SK-N-SH (cell line): ENCODE data around the gene STXBP6.

ENCODE experiments used
- CTCF ChIP-seq: fragments of 200-600 bp; sonication (generic); IDR thresholded peaks from 2 replicates; pipeline ENCODE4 v1.6.1; 2017; ENCODE audit warnings: antibody characterized with exemption, mild to moderate bottlenecking, moderate library complexity
- EP300 ChIP-seq, 2 experiments: IDR thresholded peaks; 2 replicates each; pipeline versions ENCODE4 v1.4.0 to v1.6.1; 2012; ENCODE audit warnings: borderline replicate concordance in 1 of 2, low read depth in 1 of 2, low read length in 1 of 2
- EZH2phosphoT487 ChIP-seq: fragments of 200-600 bp; sonication (generic); IDR thresholded peaks from 2 replicates; pipeline ENCODE4 v1.6.1; 2017; ENCODE audit warnings: low read depth, mixed run types, mild to moderate bottlenecking, antibody characterized with exemption, moderate library complexity, borderline replicate concordance
- GABPA ChIP-seq: IDR thresholded peaks from 2 replicates; pipeline ENCODE4 v1.4.0; 2012; ENCODE audit warnings: low read depth, mild to moderate bottlenecking
- JUND ChIP-seq: IDR thresholded peaks from 2 replicates; pipeline ENCODE4 v1.4.0; 2012
- NFIC ChIP-seq: IDR thresholded peaks from 2 replicates; pipeline ENCODE4 v1.4.0; 2012; ENCODE audit warnings: borderline replicate concordance
- PBX3 ChIP-seq: IDR thresholded peaks from 2 replicates; pipeline ENCODE4; 2012
- POLR2AphosphoS5 ChIP-seq: IDR thresholded peaks from 2 replicates; pipeline ENCODE4 v1.6.1; 2012; ENCODE audit warnings: low read depth, low read length
- RCOR1 ChIP-seq: fragments of 150-350 bp; IDR thresholded peaks from 2 replicates; pipeline ENCODE4 v1.6.1; 2017; ENCODE audit warnings: antibody characterized with exemption, low read length
- RFX5 ChIP-seq: IDR thresholded peaks from 2 replicates; pipeline ENCODE4 v1.6.1; 2012; ENCODE audit warnings: mild to moderate bottlenecking, improper control_type of control experiment, low read length
- SMC3 ChIP-seq: IDR thresholded peaks from 2 replicates; pipeline ENCODE4 v1.6.1; 2012; ENCODE audit warnings: low read depth, low read length, improper control_type of control experiment
- TAF1 ChIP-seq: IDR thresholded peaks from 2 replicates; pipeline ENCODE4 v1.6.1; 2012; ENCODE audit warnings: low read depth, mild to moderate bottlenecking, low read length, moderate library complexity, borderline replicate concordance
- YY1 ChIP-seq: IDR thresholded peaks from 2 replicates; pipeline ENCODE4 v1.4.0; 2012; ENCODE audit warnings: low read depth, mild to moderate bottlenecking
- ZBTB33 ChIP-seq: IDR thresholded peaks from 2 replicates; pipeline ENCODE4 v1.4.0; 2012; ENCODE audit warnings: low read depth, borderline replicate concordance

GRCh38 chr14:24794644-24795305 is 255.2 kb downstream of the STXBP6 start:
- no peak for TF ChIP-seq CTCF
- no peak for TF ChIP-seq ZBTB33
- TF ChIP-seq PBX3, result no peak
- TF ChIP-seq NFIC, result no peak
- no peak for TF ChIP-seq GABPA
- no peak for TF ChIP-seq POLR2AphosphoS5
- no peak for TF ChIP-seq TAF1
- no peak for TF ChIP-seq YY1
- no peak for TF ChIP-seq JUND
- TF ChIP-seq RFX5, result no peak
- TF ChIP-seq RCOR1, result no peak
- no peak for TF ChIP-seq EP300 (IDR thresholded peaks at IDR 0.05; ENCODE audit: borderline replicate concordance in 1 of 2, low read depth in 1 of 2, low read length in 1 of 2)
- TF ChIP-seq SMC3, result no peak
- TF ChIP-seq EZH2phosphoT487, result no peak
